ENCODE measurements around the gene TMEM178B. TPM values are rescaled to one million over a fixed set of nuclear protein-coding genes. Genes with fewer than 3 reads are reported as not detected.

Gene TMEM178B
- total and polyA plus RNA-seq, 2 experiments from 2014 or later, result 0.24 to 0.30 TPM

GRCh38 chr7:141200191-141201108, 126.6 kb downstream of the TMEM178B start:
- no peak for TF ChIP-seq CTCF (IDR thresholded peaks at IDR 0.05; ENCODE audit: poor library complexity)
- no peak for TF ChIP-seq EZH2 (IDR thresholded peaks at IDR 0.05; ENCODE audit: borderline replicate concordance)
- no peak for TF ChIP-seq EZH2phosphoT487 (IDR thresholded peaks at IDR 0.05; ENCODE audit: low read depth, severe bottlenecking, unreplicated experiment)
- DNase-seq (ENCODE audit: low spot score), result no peak
- Histone ChIP-seq H3K4me3 (no peak overlapping the region), H3K9me2 (replicated peaks; ENCODE audit: insufficient read depth) (no peaks in the 10 kb centered on the region), H2AFZ (no peak overlapping the region), H3K4me2 (no peak overlapping the region), H3K36me3 (replicated peaks; ENCODE audit: insufficient read depth, low read depth) (no peaks in the 10 kb centered on the region), H3K27me3 (no peaks in the 10 kb centered on the region), H3K27ac (no peak overlapping the region), H3K79me2 (no peaks in the 10 kb centered on the region), H3K4me1 (ENCODE audit: insufficient read depth) (no peaks in the 10 kb centered on the region), H3K9me3 (ENCODE audit: low read depth) (no peaks in the 10 kb centered on the region), H4K20me1 (ENCODE audit: insufficient read depth, poor library complexity, severe bottlenecking) (no peaks in the 10 kb centered on the region)
- 86% methylated on average over 14 of the region's 14 CpGs for WGBS (ENCODE audit: low lambda C conversion rate, missing lambda C conversion rate)

GRCh38 chr7:141201145-141201885, 127.5 kb downstream of the TMEM178B start:
- H3K4me3 ChIP-seq, result no peak overlapping the region
- no peaks in the 10 kb centered on the region for H3K27me3 ChIP-seq
- H3K27ac ChIP-seq, result no peak overlapping the region
- H2AFZ ChIP-seq, result no peak overlapping the region
- TF ChIP-seq CTCF (IDR thresholded peaks at IDR 0.05; ENCODE audit: poor library complexity), result no peak
- no peak for TF ChIP-seq EZH2phosphoT487 (IDR thresholded peaks at IDR 0.05; ENCODE audit: low read depth, severe bottlenecking, unreplicated experiment)
- TF ChIP-seq EZH2 (IDR thresholded peaks at IDR 0.05; ENCODE audit: borderline replicate concordance), result no peak
- no peak for DNase-seq (ENCODE audit: low spot score)
- no peaks in the 10 kb centered on the region for H4K20me1 ChIP-seq (ENCODE audit: insufficient read depth, poor library complexity, severe bottlenecking)
- H3K4me2 ChIP-seq, result no peak overlapping the region
- H3K36me3 ChIP-seq (replicated peaks; ENCODE audit: insufficient read depth, low read depth), result no peaks in the 10 kb centered on the region
- H3K9me2 ChIP-seq (replicated peaks; ENCODE audit: insufficient read depth), result no peaks in the 10 kb centered on the region
- H3K79me2 ChIP-seq, result no peaks in the 10 kb centered on the region
- H3K4me1 ChIP-seq (ENCODE audit: insufficient read depth), result no peaks in the 10 kb centered on the region
- no peaks in the 10 kb centered on the region for H3K9me3 ChIP-seq (ENCODE audit: low read depth)
- WGBS (ENCODE audit: low lambda C conversion rate, missing lambda C conversion rate), result 82% methylated on average over 11 of the region's 11 CpGs

- Histone ChIP-seq H3K27me3 (no peaks in the 10 kb centered on the region), H3K4me2 (no peak overlapping the region), H3K4me1 (ENCODE audit: insufficient read depth) (no peaks in the 10 kb centered on the region), H3K9me2 (replicated peaks; ENCODE audit: insufficient read depth) (no peaks in the 10 kb centered on the region), H3K27ac (no peak overlapping the region), H4K20me1 (ENCODE audit: insufficient read depth, poor library complexity, severe bottlenecking) (no peaks in the 10 kb centered on the region), H3K4me3 (no peak overlapping the region), H3K36me3 (replicated peaks; ENCODE audit: insufficient read depth, low read depth) (no peaks in the 10 kb centered on the region), H3K79me2 (no peaks in the 10 kb centered on the region), H2AFZ (no peak overlapping the region), H3K9me3 (ENCODE audit: low read depth) (no peaks in the 10 kb centered on the region)
- 58% methylated on average over 4 of the region's 4 CpGs for WGBS (ENCODE audit: low lambda C conversion rate, missing lambda C conversion rate)
- DNase-seq (ENCODE audit: low spot score), result no peak
- TF ChIP-seq EZH2 (IDR thresholded peaks at IDR 0.05; ENCODE audit: borderline replicate concordance), result no peak
- TF ChIP-seq CTCF (IDR thresholded peaks at IDR 0.05; ENCODE audit: poor library complexity), result no peak
Observed at GRCh38 chr7:141202535-141202934, 128.7 kb downstream of the TMEM178B start.
